ENCODE results near the gene OGDH.

OGDH gene

GRCh38 chr7:44757311-44757710 lies 150.9 kb downstream of the OGDH start:
- H3K9me3 ChIP-seq (ENCODE audit: insufficient read depth, low read depth, low read length) = no peaks in the 10 kb centered on the region
- H3K36me3 ChIP-seq (ENCODE audit: insufficient read depth, low read depth, low read length) = peaks cover 47% of the 10 kb centered on the region
- H3K27ac ChIP-seq (ENCODE audit: low read length) = no peak overlapping the region

GRCh38 chr7:44757739-44758138 lies 151.3 kb downstream of the OGDH start:
- H3K9me3 ChIP-seq (ENCODE audit: insufficient read depth, low read depth, low read length) = no peaks in the 10 kb centered on the region
- H3K36me3 ChIP-seq (ENCODE audit: insufficient read depth, low read depth, low read length) = peaks cover 51% of the 10 kb centered on the region
- no peak overlapping the region for H3K27ac ChIP-seq (ENCODE audit: low read length)
- H3K4me3 ChIP-seq (ENCODE audit: low read length) = no peak overlapping the region
- no peak overlapping the region for H3K9ac ChIP-seq (ENCODE audit: low read depth, low read length)
- H3K27me3 ChIP-seq (ENCODE audit: insufficient read depth, low read length) = no peaks in the 10 kb centered on the region
- no peaks in the 10 kb centered on the region for H3K4me1 ChIP-seq (ENCODE audit: insufficient read depth, low read length)

More at GRCh38 chr7:44757311-44757710, 150.9 kb downstream of the OGDH start:
- Histone ChIP-seq H3K9ac (ENCODE audit: low read depth, low read length) (no peak overlapping the region), H3K4me1 (ENCODE audit: insufficient read depth, low read length) (no peaks in the 10 kb centered on the region), H3K4me3 (ENCODE audit: low read length) (no peak overlapping the region), H3K27me3 (ENCODE audit: insufficient read depth, low read length) (no peaks in the 10 kb centered on the region)

Measured in iPS-20b (cell line).